Suprapubic skin (tissue), 4 donors: Measurements from ENCODE around the gene CASP2.

Source experiments
- CTCF ChIP-seq, 2 donors: fragments of 200-600 bp in 1 of 2; fragments of 450-650 bp in 1 of 2; sonication (generic) in 1 of 2; IDR thresholded peaks; one replicate each; pipeline ENCODE4 v1.5.1; 2016 to 2019; ENCODE audit warnings: antibody characterized with exemption in 2 of 2, mild to moderate bottlenecking in 1 of 2, moderate library complexity in 1 of 2
- EP300 ChIP-seq: sonication (generic); formaldehyde crosslinking; IDR thresholded peaks from one replicate; pipeline ENCODE4 v1.6.1; 2017; ENCODE audit warnings: antibody characterized with exemption
- POLR2A ChIP-seq, 2 donors: fragments of 450-650 bp; IDR thresholded peaks; one replicate each; pipeline ENCODE4 v1.6.1; 2017; ENCODE audit warnings: antibody characterized with exemption in 2 of 2, mild to moderate bottlenecking in 2 of 2, moderate library complexity in 2 of 2
- POLR2AphosphoS5 ChIP-seq, 3 donors: sonication (generic); formaldehyde crosslinking; IDR thresholded peaks; one replicate each; pipeline ENCODE4 v1.6.1; 2017; ENCODE audit warnings: antibody characterized with exemption in 3 of 3

GRCh38 chr7:143256932-143257331, 31.2 kb upstream of the CASP2 start:
- TF ChIP-seq CTCF (IDR thresholded peaks at IDR 0.05) (no peak), POLR2A (IDR thresholded peaks at IDR 0.05) (no peak), POLR2AphosphoS5 (IDR thresholded peaks at IDR 0.05) (no peak), EP300 (no peak)
